Transverse colon (tissue), 4 donors: ENCODE results near the gene SYDE1. TPM values are rescaled to one million over a fixed set of nuclear protein-coding genes. Genes with fewer than 3 reads are reported as not detected.

Experiments
- DNase-seq: peaks from one replicate; pipeline ENCODE4 v3.0.0-alpha.2; 2019
- H3K27ac ChIP-seq, 4 donors: fragments of 200-600 bp; sonication (generic); 2 replicates each; pipeline ENCODE4 v1.5.1; 2016 to 2018; ENCODE audit warnings: inconsistent platforms in 4 of 4
- H3K27me3 ChIP-seq: fragments of 200-600 bp; sonication (generic); 2 replicates; pipeline ENCODE4 v1.5.1; 2017; ENCODE audit warnings: inconsistent platforms
- H3K36me3 ChIP-seq, 4 donors: fragments of 200-600 bp; sonication (generic); 2 replicates each; pipeline ENCODE4 v1.5.1; 2017 to 2019; ENCODE audit warnings: inconsistent platforms in 4 of 4
- H3K4me1 ChIP-seq, 4 donors: fragments of 200-600 bp; sonication (generic); 2 replicates each; pipeline ENCODE4 v1.5.1; 2017 to 2020; ENCODE audit warnings: inconsistent platforms in 4 of 4
- H3K4me3 ChIP-seq, 4 donors: fragments of 200-600 bp; sonication (generic); 1 replicate in 1 of 4; 2 replicates in 3 of 4; pipeline versions ENCODE4 v1.5.1 to v1.6.1; 2017 to 2019; ENCODE audit warnings: inconsistent platforms in 4 of 4
- H3K9me3 ChIP-seq, 2 donors: fragments of 200-600 bp; sonication (generic); 2 replicates each; pipeline ENCODE4 v1.5.1; 2017 to 2019; ENCODE audit warnings: inconsistent platforms in 2 of 2
- EP300 ChIP-seq: sonication (generic); formaldehyde crosslinking; IDR thresholded peaks from one replicate; pipeline ENCODE4 v1.6.1; 2017; ENCODE audit warnings: antibody characterized with exemption, low read depth
- POLR2A ChIP-seq: fragments of 450-650 bp; IDR thresholded peaks from one replicate; pipeline ENCODE4 v1.6.1; 2016; ENCODE audit warnings: antibody characterized with exemption, mild to moderate bottlenecking, moderate library complexity
- POLR2AphosphoS5 ChIP-seq, 3 donors: sonication (generic); formaldehyde crosslinking; IDR thresholded peaks; one replicate each; pipeline ENCODE4 v1.6.1; 2016; ENCODE audit warnings: antibody characterized with exemption in 3 of 3
- WGBS, 2 donors: methylation state at CpG; one replicate each; pipeline ENCODE4 v1.1.5; 2018; ENCODE audit warnings: low coverage in 1 of 2; 5-methylcytosine and 5-hydroxymethylcytosine counted together
- in situ Hi-C, 4 donors: fragments of 200-750 bp; cut with MboI; loops; one replicate each; pipeline versions ENCODE4 v1.15.0 to v1.15.1; 2017; ENCODE audit warnings: low sequenced_read_pairs in 3 of 4, low pct_ligation_motif_present in 1 of 4, low pct_unique_long_range_greater_than_20kb in 1 of 4
- intact Hi-C: fragments of 100-400 bp; cut with DNase I; formaldehyde crosslinking; loops from one replicate; pipeline ENCODE4 v1.15.1; 2023; ENCODE audit warnings: low total_unique reads
- total RNA-seq, 4 donors: library from RNA; depleted of rRNA; stranded (reverse); fragments of >200 nt; gene quantifications; one replicate each; pipeline ENCODE4 v1.1.0, GENCODE V29; 2016
- TF ChIP-seq, protein P1 (sequence below), 5 experiments: fragments of 200-600 bp in 3 of 5; fragments of 450-650 bp in 2 of 5; sonication (generic) in 3 of 5; IDR thresholded peaks; 1 replicate in 2 of 5; 2 replicates in 3 of 5; pipeline ENCODE4 v1.5.1; 2016 to 2017; ENCODE audit warnings: antibody characterized with exemption in 5 of 5, inconsistent platforms in 3 of 5, mild to moderate bottlenecking in 2 of 5, moderate library complexity in 1 of 5

The SYDE1 gene
- total RNA-seq, 4 donors from 2014 or later: 6.7 to 20.9 (median 12.3) TPM

DNA sequence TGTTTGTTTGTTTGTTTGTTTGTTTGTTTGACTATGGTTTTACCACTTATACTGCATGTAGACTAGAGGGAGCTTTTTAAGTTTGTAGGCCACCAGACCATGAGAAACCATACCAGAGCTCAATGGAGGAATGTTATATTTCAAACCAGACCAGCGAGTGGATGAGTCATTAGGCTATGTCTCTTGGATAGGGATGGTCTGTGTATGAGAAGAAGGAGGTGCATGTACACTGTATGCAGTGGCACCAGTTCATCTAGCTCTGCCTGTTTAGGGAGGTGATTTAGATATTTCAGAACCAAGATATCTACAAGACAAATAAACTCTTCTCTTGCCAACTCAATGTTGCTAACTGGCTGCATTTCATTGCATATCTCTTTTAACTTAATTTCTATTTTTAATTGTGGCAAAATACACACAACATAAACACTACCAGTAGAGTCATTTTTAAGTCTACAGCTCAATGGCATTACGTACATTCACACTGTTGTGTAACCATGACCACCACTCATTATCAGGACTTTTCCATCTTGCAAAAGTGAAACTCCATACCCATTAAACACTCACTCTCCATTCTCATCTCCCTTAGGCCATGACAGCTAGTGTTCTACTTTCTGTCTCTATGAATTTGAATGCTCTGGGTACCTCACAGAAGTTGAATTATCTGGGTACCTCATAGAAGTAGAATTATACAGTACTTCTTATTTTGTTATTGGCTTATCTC, 29.2 kb downstream of the SYDE1 start:
- Histone ChIP-seq H3K36me3 (no peaks in the 10 kb centered on the region), H3K4me3 (no peak overlapping the region), H3K9me3 (peaks cover 0 to 5% of the 10 kb centered on the region in 2 donors), H3K4me1 (no peaks in the 10 kb centered on the region), H3K27ac (no peak overlapping the region), H3K27me3 (no peaks in the 10 kb centered on the region)
- in situ Hi-C loops: no loop called here
- intact Hi-C loops: no loop called here
- TF ChIP-seq, protein P1, sequence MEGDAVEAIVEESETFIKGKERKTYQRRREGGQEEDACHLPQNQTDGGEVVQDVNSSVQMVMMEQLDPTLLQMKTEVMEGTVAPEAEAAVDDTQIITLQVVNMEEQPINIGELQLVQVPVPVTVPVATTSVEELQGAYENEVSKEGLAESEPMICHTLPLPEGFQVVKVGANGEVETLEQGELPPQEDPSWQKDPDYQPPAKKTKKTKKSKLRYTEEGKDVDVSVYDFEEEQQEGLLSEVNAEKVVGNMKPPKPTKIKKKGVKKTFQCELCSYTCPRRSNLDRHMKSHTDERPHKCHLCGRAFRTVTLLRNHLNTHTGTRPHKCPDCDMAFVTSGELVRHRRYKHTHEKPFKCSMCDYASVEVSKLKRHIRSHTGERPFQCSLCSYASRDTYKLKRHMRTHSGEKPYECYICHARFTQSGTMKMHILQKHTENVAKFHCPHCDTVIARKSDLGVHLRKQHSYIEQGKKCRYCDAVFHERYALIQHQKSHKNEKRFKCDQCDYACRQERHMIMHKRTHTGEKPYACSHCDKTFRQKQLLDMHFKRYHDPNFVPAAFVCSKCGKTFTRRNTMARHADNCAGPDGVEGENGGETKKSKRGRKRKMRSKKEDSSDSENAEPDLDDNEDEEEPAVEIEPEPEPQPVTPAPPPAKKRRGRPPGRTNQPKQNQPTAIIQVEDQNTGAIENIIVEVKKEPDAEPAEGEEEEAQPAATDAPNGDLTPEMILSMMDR (IDR thresholded peaks at IDR 0.05): no peak
- TF ChIP-seq POLR2AphosphoS5 (IDR thresholded peaks at IDR 0.05) (no peak), EP300 (no peak), POLR2A (no peak)
- 52 to 67% methylated on average over 1 to 2 of the region's 2 CpGs for WGBS, 2 donors
- no peak for DNase-seq

DNA sequence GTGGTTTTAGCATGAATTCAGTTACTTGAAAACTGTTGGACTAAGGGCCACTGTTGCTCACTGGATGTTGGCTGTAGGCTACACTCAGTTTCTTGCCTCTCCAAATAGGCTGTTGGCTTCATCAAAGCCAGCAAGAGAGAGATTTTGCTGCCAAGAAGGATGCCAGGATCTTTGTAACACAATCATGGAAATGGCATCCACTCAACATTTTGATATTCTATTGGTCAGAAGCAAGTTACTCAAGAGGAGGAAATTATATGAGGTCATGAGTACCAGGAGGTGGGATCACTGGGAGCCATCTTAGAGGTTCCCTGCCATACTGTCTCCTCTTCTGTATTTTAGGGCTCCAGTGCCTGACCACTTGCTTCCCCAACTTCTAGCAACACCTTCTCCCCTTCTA, 30.6 kb downstream of the SYDE1 start:
- no peak for DNase-seq
- intact Hi-C loops (no loop called here), in situ Hi-C loops (no loop called here)
- no peaks in the 10 kb centered on the region for H3K36me3 ChIP-seq
- peaks cover 0 to 5% of the 10 kb centered on the region in 2 donors for H3K9me3 ChIP-seq
- H3K4me1 ChIP-seq: no peaks in the 10 kb centered on the region
- H3K27ac ChIP-seq: no peak overlapping the region
- no peak overlapping the region for H3K4me3 ChIP-seq
- TF ChIP-seq POLR2A: no peak
- TF ChIP-seq POLR2AphosphoS5 (IDR thresholded peaks at IDR 0.05): no peak
- TF ChIP-seq EP300: no peak
- TF ChIP-seq, protein P1 (IDR thresholded peaks at IDR 0.05): no peak
- H3K27me3 ChIP-seq: no peaks in the 10 kb centered on the region

DNA sequence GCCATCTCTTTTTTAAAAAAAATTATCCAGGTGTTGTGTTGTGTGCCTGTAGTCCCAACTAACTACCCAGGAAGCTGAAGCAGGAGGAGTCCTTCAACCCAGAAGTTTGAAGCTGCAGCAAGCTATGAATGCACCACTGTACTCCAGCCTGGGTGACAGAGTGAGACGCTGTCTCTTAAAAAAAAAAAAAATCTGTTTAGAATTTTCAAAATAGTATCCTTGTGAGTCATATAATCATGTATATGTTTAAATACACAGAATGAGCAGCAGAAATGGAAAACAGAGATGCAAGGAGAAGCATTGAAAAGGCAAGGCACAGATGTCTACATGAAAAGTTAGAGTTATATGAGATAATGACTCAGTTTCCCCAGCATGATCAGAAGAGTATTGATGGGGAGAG, 31.2 kb downstream of the SYDE1 start:
- no peaks in the 10 kb centered on the region for H3K4me1 ChIP-seq
- no peak overlapping the region for H3K4me3 ChIP-seq
- no peak overlapping the region for H3K27ac ChIP-seq
- TF ChIP-seq POLR2AphosphoS5 (IDR thresholded peaks at IDR 0.05): no peak
- no peak for TF ChIP-seq EP300
- TF ChIP-seq POLR2A: no peak
- TF ChIP-seq, protein P1 (IDR thresholded peaks at IDR 0.05): no peak
- no peaks in the 10 kb centered on the region for H3K36me3 ChIP-seq
- DNase-seq: no peak
- intact Hi-C loops (no loop called here), in situ Hi-C loops (no loop called here)
- H3K9me3 ChIP-seq: peaks cover 0 to 5% of the 10 kb centered on the region in 2 donors
- WGBS, 2 donors: 40% methylated on average over 1 of the region's 1 CpG
- no peaks in the 10 kb centered on the region for H3K27me3 ChIP-seq

DNA sequence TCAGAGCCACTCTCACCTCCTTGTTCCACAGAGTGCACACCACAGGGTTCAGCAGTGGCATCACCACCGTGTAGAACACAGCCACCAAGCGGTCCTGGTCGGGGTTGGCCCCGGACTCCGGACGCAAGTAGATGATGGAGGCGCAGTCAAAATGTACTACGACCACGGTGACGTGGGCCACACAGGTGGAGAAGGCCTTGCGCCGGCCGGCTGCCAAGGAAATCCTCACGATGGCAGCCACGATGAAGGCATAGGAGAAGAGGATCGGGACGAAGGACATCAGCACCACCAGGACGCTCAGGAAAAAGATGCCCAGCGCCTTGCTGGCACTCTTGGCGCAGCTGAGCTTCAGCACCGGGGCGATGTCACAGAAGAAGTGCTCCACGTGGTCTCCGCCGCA, 33.9 kb downstream of the SYDE1 start:
- H3K27me3 ChIP-seq: no peaks in the 10 kb centered on the region
- intact Hi-C loops (no loop called here), in situ Hi-C loops (loop anchor here in 1 of 4 donors (10.0 kb wide), 1 partner anchor 46 kb away; no protein-coding TSS in a partner anchor)
- no peaks in the 10 kb centered on the region for H3K36me3 ChIP-seq
- no peaks in the 10 kb centered on the region for H3K4me1 ChIP-seq
- DNase-seq: no peak
- peaks cover 0 to 5% of the 10 kb centered on the region in 2 donors for H3K9me3 ChIP-seq
- H3K4me3 ChIP-seq: no peak overlapping the region
- H3K27ac ChIP-seq: no peak overlapping the region
- TF ChIP-seq POLR2A (no peak), EP300 (no peak), POLR2AphosphoS5 (IDR thresholded peaks at IDR 0.05) (no peak)
- TF ChIP-seq, protein P1 (IDR thresholded peaks at IDR 0.05): no peak
- WGBS, 2 donors: 96% methylated on average over 25 of the region's 25 CpGs; no CpG with 5 or more reads in 1 of the 2 donors
